DOHH2 (cell line): Measurements from ENCODE around the gene GGACT.

Experiments
- EZH2phosphoT487 ChIP-seq: fragments of 200-600 bp; sonication (generic); IDR thresholded peaks from 2 replicates; pipeline ENCODE4 v1.6.1; 2017; ENCODE audit warnings: borderline replicate concordance, mild to moderate bottlenecking, antibody characterized with exemption, low read length, moderate library complexity, mixed read lengths
- TF ChIP-seq, protein P1 (sequence below): fragments of 200-600 bp; sonication (generic); IDR thresholded peaks from one replicate; pipeline ENCODE4 v1.5.1; 2014; ENCODE audit warnings: antibody characterized with exemption, mild to moderate bottlenecking, low read depth, low read length; ENCODE audit not compliant: poor library complexity, severe bottlenecking

GRCh38 chr13:100519626-100520025 lies 69.0 kb downstream of the GGACT start:
- TF ChIP-seq, protein P1, sequence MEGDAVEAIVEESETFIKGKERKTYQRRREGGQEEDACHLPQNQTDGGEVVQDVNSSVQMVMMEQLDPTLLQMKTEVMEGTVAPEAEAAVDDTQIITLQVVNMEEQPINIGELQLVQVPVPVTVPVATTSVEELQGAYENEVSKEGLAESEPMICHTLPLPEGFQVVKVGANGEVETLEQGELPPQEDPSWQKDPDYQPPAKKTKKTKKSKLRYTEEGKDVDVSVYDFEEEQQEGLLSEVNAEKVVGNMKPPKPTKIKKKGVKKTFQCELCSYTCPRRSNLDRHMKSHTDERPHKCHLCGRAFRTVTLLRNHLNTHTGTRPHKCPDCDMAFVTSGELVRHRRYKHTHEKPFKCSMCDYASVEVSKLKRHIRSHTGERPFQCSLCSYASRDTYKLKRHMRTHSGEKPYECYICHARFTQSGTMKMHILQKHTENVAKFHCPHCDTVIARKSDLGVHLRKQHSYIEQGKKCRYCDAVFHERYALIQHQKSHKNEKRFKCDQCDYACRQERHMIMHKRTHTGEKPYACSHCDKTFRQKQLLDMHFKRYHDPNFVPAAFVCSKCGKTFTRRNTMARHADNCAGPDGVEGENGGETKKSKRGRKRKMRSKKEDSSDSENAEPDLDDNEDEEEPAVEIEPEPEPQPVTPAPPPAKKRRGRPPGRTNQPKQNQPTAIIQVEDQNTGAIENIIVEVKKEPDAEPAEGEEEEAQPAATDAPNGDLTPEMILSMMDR: no peak
- TF ChIP-seq EZH2phosphoT487: no peak
